DOHH2 (cell line): ENCODE measurements around the gene SEZ6L2.

Source experiments
- EZH2phosphoT487 ChIP-seq: fragments of 200-600 bp; sonication (generic); IDR thresholded peaks from 2 replicates; pipeline ENCODE4 v1.6.1; 2017; ENCODE audit warnings: borderline replicate concordance, mild to moderate bottlenecking, antibody characterized with exemption, low read length, moderate library complexity, mixed read lengths
- TF ChIP-seq, protein P1 (sequence below): fragments of 200-600 bp; sonication (generic); IDR thresholded peaks from one replicate; pipeline ENCODE4 v1.5.1; 2014; ENCODE audit warnings: antibody characterized with exemption, mild to moderate bottlenecking, low read depth, low read length; ENCODE audit not compliant: poor library complexity, severe bottlenecking

DNA sequence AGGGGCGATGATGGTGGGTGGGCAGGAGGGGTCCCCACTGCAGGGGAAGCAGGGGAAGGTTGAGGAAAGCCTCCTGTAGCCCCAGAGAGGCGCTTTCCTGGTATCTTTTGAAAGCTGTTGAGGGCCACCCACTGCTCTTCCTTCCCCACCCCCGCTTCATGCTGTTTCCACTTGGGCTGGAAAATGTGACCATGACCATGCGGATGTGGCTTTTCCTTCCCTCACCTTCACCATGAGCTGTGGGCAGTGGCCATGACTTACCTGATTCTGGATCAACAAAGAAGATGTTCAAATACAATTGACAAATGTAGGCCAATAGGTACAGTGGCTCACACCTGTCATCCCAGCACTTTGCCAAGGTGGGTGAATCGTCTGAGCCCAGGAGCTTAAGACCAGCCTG is 65.3 kb downstream of the SEZ6L2 start:
- TF ChIP-seq, protein P1, sequence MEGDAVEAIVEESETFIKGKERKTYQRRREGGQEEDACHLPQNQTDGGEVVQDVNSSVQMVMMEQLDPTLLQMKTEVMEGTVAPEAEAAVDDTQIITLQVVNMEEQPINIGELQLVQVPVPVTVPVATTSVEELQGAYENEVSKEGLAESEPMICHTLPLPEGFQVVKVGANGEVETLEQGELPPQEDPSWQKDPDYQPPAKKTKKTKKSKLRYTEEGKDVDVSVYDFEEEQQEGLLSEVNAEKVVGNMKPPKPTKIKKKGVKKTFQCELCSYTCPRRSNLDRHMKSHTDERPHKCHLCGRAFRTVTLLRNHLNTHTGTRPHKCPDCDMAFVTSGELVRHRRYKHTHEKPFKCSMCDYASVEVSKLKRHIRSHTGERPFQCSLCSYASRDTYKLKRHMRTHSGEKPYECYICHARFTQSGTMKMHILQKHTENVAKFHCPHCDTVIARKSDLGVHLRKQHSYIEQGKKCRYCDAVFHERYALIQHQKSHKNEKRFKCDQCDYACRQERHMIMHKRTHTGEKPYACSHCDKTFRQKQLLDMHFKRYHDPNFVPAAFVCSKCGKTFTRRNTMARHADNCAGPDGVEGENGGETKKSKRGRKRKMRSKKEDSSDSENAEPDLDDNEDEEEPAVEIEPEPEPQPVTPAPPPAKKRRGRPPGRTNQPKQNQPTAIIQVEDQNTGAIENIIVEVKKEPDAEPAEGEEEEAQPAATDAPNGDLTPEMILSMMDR, result no peak
- no peak for TF ChIP-seq EZH2phosphoT487
